ENCODE data around the gene OPCML. TPM values are rescaled to one million over a fixed set of nuclear protein-coding genes. Genes with fewer than 3 reads are reported as not detected.

OPCML gene
- total RNA-seq, 1 experiment from 2014 or later = not detected

- H3K36me3 ChIP-seq (ENCODE audit: low read depth) = no peaks in the 10 kb centered on the region
- no peaks in the 10 kb centered on the region for H3K9me3 ChIP-seq (ENCODE audit: insufficient read depth, low read depth)
- H4K20me1 ChIP-seq (ENCODE audit: insufficient read depth) = no peaks in the 10 kb centered on the region
- no peak overlapping the region for H3K4me2 ChIP-seq
- H3K9me2 ChIP-seq (ENCODE audit: insufficient read depth) = no peaks in the 10 kb centered on the region
- ChIA-PET POLR2A (ENCODE audit: unreplicated experiment) (no interaction called here), CTCF (no interaction called here)
- no peaks in the 10 kb centered on the region for H3F3A ChIP-seq (ENCODE audit: insufficient read depth, low read depth)
- no peak for TF ChIP-seq EZH2 (IDR thresholded peaks at IDR 0.05; ENCODE audit: low read depth)
- TF ChIP-seq CTCF (conservative IDR thresholded peaks at IDR 0.05) = no peak
- intact Hi-C loops (cut with micrococcal nuclease; ENCODE audit: unreplicated experiment) = no loop called here
- no TSS peak for BruUV-seq (replicated peaks)
- H3K27me3 ChIP-seq (ENCODE audit: insufficient read depth, low read depth) = peaks cover 56% of the 10 kb centered on the region
- H3K4me1 ChIP-seq (replicated peaks; ENCODE audit: insufficient read depth) = no peaks in the 10 kb centered on the region
- no peak overlapping the region for H3K27ac ChIP-seq
- DNase-seq = no peak
- no peaks in the 10 kb centered on the region for H3K79me2 ChIP-seq (ENCODE audit: low read depth)
- H3K4me3 ChIP-seq = no peak overlapping the region
- no peak overlapping the region for H2AFZ ChIP-seq
These were observed 739.8 kb downstream of the OPCML start for GRCh38 chr11:132792341-132793140.

GRCh38 chr11:132790971-132791370 lies 741.3 kb downstream of the OPCML start:
- intact Hi-C loops (cut with micrococcal nuclease; ENCODE audit: unreplicated experiment) = no loop called here

GRCh38 chr11:132790466-132790865 lies 741.8 kb downstream of the OPCML start:
- H3K9me2 ChIP-seq (ENCODE audit: insufficient read depth) = no peaks in the 10 kb centered on the region
- no peak overlapping the region for H3K4me3 ChIP-seq
- no peak for TF ChIP-seq CTCF (conservative IDR thresholded peaks at IDR 0.05)
- TF ChIP-seq EZH2 (IDR thresholded peaks at IDR 0.05; ENCODE audit: low read depth) = no peak
- H3F3A ChIP-seq (ENCODE audit: insufficient read depth, low read depth) = no peaks in the 10 kb centered on the region
- H3K79me2 ChIP-seq (ENCODE audit: low read depth) = no peaks in the 10 kb centered on the region
- H3K36me3 ChIP-seq (ENCODE audit: low read depth) = no peaks in the 10 kb centered on the region
- H4K20me1 ChIP-seq (ENCODE audit: insufficient read depth) = no peaks in the 10 kb centered on the region
- DNase-seq = no peak
- H3K27me3 ChIP-seq (ENCODE audit: insufficient read depth, low read depth) = peaks cover 63% of the 10 kb centered on the region
- no peak overlapping the region for H3K27ac ChIP-seq
- intact Hi-C loops (cut with micrococcal nuclease; ENCODE audit: unreplicated experiment) = no loop called here
- no peak overlapping the region for H2AFZ ChIP-seq
- ChIA-PET POLR2A (ENCODE audit: unreplicated experiment) (no interaction called here), CTCF (no interaction called here)
- H3K9me3 ChIP-seq (ENCODE audit: insufficient read depth, low read depth) = no peaks in the 10 kb centered on the region
- no TSS peak for BruUV-seq (replicated peaks)
- no peak overlapping the region for H3K4me2 ChIP-seq
- no peaks in the 10 kb centered on the region for H3K4me1 ChIP-seq (replicated peaks; ENCODE audit: insufficient read depth)

More at GRCh38 chr11:132790971-132791370, 741.3 kb downstream of the OPCML start:
- H3K4me3 ChIP-seq = no peak overlapping the region
- H3K79me2 ChIP-seq (ENCODE audit: low read depth) = no peaks in the 10 kb centered on the region
- no peak overlapping the region for H3K4me2 ChIP-seq
- no peak overlapping the region for H2AFZ ChIP-seq
- H3K9me2 ChIP-seq (ENCODE audit: insufficient read depth) = no peaks in the 10 kb centered on the region
- H4K20me1 ChIP-seq (ENCODE audit: insufficient read depth) = no peaks in the 10 kb centered on the region
- no peaks in the 10 kb centered on the region for H3K36me3 ChIP-seq (ENCODE audit: low read depth)
- ChIA-PET CTCF (no interaction called here), POLR2A (ENCODE audit: unreplicated experiment) (no interaction called here)
- TF ChIP-seq EZH2 (IDR thresholded peaks at IDR 0.05; ENCODE audit: low read depth) (no peak), CTCF (conservative IDR thresholded peaks at IDR 0.05) (no peak)
- no peak for DNase-seq
- no peak overlapping the region for H3K27ac ChIP-seq
- no peaks in the 10 kb centered on the region for H3F3A ChIP-seq (ENCODE audit: insufficient read depth, low read depth)
- H3K9me3 ChIP-seq (ENCODE audit: insufficient read depth, low read depth) = no peaks in the 10 kb centered on the region
- H3K4me1 ChIP-seq (replicated peaks; ENCODE audit: insufficient read depth) = no peaks in the 10 kb centered on the region
- peaks cover 63% of the 10 kb centered on the region for H3K27me3 ChIP-seq (ENCODE audit: insufficient read depth, low read depth)
- BruUV-seq (replicated peaks) = no TSS peak

Data from PC-9 (cell line).